HG02678 (cell line): Measurements from ENCODE around the gene MEIS2.
"Not testable (repeated sequence)": the region's sequence is repeated elsewhere in the genome, so short reads cannot be mapped to it uniquely, and the experiment has no call there.

Experiments used
- ATAC-seq: cut with Tn5 transposase; IDR thresholded peaks from one replicate; pipeline ENCODE4 v1.9.1; 2021; ENCODE audit warnings: mild to moderate bottlenecking, moderate library complexity; ENCODE audit not compliant: unreplicated experiment

MEIS2 gene

DNA sequence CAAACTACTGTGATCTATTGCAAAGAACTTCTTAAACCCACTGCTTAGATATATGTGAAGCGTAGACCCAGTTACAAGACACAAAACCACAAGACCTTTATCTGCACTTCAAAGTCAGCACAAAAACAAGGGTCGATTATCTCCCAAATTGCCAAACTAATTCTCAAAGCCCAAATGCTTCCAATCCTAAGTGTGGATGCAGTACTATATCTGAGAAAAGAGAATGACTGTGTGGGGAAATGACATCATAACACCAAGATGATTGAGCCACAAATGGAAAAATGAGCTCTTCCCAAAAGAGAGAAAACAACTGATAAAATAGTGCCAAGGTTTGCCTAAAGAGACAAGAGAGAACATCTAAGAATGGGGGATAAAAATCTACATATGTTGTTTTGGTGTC, 86.2 kb downstream of the MEIS2 start:
- ATAC-seq, result no peak

DNA sequence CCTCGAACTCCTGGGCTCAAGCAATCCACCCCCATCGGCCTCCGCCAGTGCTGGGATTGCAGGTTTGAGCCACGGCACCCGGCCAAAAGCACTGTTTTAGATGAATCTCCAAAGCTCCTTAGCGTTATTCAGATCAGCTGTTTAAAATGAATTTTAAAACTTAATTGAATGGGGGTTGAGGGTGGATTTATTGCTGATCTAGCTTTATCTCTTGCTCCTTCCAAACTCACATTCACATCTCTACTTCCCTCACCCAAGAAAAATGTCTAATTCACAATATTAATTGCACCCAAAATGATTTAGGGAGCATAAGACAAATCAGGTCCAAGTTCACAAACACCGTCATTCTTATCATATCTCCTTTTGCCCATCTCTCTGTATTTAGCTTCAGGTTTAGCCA, 89.8 kb downstream of the MEIS2 start:
- ATAC-seq, result no peak

DNA sequence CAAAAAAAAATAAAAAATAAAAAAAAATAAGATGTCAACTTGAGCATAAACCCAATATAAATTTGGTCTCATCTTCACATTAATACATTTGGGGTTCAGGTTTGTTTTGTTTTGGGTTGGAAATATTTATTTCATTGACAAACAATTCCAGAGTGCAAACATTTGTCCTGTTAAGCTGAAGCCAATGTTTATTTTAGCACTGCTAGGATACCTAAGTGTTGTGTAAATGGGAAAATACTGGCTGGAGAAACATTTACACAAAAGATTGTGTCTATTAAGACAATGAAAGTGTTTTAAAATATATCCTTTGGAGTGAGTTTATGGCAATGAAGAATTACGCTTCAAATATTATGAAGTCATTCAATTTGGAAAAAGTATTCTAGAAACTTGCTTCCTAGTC, 91.1 kb downstream of the MEIS2 start:
- ATAC-seq, result no peak

DNA sequence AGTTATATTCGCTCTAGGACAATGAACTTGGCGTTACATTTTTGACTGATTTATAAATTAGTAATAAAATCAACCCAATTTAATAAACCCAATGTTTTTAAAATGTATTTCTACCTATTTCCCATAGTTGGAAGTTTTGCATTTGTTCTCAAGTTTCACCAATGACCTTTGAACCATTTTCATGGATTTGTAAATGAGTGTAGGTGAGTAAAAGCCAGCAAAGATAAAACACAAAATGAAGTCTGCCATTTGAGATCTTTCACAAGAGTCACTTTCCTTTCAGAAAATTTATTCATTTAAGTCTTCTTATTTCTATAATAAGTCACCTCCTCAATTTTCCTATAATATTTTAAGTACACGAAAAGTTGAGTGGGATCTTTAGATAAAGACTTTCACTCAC, 92.1 kb downstream of the MEIS2 start:
- no peak for ATAC-seq

DNA sequence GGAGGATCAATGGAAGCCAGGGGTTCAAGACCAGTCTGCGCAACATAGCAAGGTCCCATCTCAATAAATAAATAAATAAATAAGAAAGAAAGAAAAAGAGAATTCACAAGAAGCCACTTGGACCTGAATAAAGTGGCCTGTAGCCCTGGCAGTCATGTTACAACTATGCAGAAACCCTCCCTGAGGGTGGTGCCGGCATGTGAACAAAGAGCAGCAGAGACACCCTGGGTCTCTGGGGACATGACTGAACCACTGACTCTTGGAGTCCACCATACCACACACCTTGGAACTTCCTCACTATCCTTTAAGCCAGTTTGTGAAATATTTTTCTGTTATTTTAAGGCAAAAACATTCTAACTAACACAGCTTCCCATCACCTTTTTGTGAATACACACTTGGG, 93.0 kb downstream of the MEIS2 start:
- no peak for ATAC-seq

DNA sequence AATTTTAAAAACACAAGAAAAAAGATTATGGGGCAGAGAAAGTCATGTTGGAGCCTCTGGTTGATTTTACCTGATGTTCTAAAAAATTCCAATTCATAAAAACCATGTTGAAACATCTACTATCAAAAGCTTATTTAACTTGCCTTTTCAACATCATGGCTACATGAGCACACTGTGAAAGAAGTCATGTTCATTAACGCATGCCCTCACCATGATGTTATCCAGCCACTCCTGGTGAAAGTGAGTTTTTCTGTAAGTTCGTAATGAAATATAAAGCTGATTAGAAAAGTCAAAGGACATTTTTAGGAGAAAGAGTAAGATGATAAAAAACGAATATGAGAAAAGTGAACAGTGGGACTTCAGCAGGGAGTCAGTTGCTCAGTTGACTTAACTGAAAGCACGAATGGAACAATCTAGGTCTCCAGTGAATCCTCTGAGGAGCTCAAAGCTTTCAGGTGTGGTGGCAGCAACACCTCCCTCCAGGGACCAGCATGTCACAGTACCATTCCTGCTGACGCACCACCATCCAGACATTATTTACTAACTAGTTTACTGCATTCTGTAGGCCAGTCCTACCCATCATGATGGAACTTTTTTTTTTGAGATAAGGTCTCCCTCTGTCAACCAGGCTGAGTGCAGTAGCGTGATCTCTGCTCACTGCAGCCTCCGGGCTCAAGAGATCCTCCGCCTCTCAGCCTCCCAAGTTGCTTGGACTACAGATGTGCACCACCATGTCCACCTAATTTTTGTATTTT, 95.2 kb downstream of the MEIS2 start:
- ATAC-seq, result no peak

DNA sequence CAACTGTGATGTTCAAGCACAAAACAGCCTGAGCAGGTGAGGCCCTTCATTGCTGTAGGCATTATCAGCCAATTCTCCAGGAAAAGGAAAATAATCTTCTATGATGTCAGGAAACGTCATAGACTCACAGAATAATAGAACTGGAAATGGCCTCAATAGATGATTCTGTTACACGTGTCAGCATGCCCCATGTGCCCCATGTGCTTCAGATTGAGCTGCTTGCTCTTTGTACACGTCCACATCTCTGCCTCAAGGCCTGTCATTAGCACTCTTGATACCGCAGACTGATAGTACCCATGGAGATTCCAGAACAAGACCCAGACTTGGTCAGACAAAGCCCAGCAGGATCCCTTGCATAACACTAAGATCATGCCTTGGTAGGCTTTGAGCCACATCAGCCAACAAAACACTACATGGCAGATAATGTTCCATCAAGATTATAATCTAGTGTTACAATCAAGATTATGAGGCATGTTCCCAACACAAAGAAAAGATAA, 95.9 kb downstream of the MEIS2 start:
- no peak for ATAC-seq

DNA sequence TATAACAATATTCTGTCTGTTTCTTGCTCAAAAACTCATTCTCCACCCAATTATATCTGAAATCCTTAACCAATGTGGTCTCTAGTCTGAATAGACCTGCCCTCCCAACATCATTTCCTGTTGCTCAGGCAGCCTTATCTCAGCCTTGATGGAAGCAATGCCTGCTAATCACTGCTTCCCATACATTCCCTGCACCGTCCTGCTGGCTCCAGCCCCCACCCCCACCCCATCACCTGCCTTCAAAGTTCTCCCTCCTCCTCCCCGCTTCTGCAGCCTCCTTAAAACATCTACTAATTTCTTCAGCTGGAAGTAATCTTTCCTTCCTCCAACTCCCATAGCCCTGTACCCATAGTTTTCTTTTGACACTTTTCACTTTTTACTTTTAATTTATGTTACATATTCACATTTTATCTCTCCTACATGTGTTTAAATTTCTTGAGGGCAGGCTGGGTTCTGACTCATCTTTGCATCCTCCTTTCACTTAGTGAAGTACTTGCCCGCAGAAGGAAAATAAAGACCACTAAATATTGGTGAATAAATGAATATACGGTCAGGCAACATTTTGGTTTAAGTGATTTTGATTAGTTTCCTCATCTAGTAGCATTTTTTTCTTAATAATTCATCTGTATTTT, 98.2 kb downstream of the MEIS2 start:
- ATAC-seq, result no peak

DNA sequence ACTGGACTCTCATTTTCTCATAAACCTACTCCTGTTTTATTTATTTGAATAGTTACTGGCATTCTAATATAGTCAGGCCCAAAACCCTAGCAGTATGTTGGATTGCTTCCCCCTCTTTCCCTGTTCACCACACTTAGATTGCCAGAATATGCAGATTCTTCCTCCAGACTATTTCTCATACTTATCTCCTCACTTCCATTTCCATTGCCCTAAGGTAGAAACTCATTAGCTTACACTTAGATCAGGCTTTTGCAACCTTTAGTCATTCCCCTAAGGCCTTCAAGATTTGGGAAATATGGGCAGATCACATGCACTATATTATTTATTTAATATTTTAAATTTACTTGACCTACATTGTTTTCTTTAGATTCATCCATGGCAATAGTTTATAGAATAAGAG, 98.9 kb downstream of the MEIS2 start:
- ATAC-seq, result no peak

DNA sequence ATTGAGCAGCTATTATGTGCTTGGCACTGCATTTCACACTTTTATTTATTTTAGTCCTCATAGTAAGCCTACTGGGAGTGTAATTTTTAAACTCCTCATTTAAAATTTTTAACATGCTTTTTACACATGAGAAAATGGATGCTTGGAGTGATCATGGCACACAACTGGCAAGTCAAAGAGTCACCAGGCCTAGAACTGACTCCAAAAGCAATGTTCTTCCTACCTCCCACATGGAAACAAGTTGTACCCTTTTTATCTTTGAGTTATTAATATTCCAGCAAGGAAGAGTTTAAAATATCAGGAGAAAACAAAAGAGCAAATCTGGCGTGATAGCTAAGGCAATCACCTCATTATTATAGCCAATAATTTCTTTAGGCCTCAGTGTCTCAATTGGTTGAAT, 100.6 kb downstream of the MEIS2 start:
- no peak for ATAC-seq

DNA sequence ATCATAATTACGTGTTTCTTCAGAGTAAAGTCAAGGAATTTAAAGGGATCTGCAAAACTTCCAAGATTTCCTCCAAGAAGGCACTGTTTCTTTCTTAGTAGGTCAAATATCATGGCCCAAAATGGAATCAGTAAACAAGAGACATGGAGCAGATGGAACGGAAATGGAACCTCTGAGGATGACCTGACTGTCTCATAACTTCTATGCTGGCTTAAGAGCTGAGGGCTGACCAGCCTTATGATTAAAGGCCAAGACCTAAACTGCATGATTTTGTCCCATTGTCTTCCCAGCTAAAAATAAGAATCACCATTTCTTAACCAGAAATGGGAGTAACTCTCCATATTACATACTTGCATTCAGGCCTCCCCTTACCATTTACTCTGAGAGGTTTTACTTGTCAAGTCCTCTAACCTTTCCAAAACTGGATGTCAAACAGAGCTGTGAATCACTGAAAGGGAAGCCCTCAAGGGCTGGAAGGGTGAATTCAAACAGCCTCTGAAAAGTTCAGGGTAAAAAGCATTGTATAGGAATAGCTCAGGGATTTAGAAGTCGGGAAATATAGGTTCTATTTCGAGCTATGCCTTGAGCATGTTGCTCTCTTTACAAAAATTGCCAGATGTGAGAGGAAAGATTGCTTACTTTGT, 103.7 kb downstream of the MEIS2 start:
- ATAC-seq, result no peak

DNA sequence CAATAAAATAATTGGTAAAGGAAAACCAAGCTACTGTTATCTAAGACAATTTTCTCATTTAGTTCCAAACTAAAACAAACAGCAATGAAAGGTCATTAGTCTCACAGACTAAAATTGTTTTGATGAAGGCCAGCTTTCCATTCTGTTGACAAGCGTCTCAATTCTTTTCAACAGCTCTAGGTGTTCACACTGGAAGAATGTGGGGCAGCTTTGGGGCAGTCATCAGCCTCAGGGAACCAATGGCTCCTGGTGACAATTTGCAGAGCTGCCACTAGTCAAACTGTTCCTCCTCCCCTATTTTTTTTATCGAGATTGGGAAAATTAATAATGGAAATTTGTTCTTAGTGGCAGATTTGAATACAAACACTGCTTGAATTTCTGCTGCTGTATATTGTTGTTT, 104.2 kb downstream of the MEIS2 start:
- no peak for ATAC-seq

DNA sequence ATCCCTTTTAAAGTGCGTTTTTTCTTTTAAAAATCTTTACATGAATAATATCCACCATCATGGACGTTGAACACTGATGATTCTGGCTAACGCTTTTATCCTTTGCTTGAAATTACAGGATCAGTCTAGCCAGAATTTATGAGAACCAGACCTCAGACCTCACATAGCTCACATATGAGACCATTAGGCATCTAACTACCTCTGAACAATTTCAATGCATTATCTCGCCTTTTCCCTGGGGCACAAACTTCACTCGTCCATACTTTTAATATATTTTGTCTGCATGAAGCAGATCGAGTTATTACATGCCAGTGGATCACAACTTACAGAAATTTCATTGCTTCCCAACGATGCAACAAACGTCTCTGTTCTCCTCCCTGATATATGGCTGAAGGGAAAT, 105.6 kb downstream of the MEIS2 start:
- ATAC-seq, result no peak

DNA sequence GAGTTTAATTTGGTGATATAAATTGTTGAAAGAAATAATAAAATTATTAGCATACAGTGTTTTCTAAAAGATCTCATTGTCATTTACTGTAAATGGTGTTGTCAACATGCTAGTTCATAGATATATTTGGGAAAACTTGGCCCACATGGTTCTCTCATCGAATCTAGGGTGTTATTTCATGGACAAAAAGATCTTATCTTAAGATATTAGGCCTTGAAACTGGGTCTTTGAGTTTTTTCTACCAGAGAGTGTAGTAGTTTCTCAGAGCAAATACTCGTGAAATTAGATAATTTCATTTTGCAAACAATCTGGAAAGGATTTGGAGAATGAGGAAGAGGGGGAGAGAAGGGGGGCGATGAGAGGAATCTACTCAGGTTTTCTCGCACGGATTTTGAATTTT, 107.9 kb downstream of the MEIS2 start:
- no peak for ATAC-seq

DNA sequence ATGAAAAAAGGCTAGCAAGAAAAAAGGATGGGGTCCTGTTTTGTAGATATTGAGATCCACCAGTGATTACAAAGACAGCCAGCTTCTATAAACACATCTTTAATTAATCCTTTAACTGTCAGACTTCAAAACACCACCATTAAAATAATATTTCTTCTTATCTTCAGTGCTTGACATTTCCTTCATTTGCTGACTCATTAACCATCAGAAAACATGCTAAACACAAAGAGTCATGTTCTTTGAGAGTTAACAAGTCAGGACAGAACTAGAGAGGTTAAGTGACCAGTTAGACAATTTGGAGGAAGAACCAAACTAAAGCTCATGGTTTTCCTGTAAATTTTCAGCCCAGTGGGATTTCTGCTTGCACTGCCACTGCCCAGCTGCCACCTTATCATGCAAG, 111.4 kb downstream of the MEIS2 start:
- no peak for ATAC-seq

DNA sequence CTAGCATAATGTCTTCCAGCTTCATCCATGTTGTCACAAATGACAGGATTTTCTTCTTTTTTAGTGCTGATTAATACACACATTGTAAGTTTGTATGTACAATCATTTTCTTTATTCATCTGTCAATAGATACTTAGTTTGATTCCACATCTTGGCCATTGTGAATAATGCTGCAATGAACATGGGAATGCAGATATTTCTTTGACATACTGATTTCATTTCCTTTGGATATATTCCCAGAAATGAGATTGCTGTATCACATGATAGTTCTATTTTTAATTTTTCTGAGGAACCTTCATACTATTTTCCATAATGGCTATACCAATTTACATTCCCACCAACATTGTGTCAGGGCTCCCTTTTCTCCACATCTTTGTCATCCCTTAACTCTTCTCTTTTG, 117.9 kb downstream of the MEIS2 start:
- ATAC-seq, result no peak

DNA sequence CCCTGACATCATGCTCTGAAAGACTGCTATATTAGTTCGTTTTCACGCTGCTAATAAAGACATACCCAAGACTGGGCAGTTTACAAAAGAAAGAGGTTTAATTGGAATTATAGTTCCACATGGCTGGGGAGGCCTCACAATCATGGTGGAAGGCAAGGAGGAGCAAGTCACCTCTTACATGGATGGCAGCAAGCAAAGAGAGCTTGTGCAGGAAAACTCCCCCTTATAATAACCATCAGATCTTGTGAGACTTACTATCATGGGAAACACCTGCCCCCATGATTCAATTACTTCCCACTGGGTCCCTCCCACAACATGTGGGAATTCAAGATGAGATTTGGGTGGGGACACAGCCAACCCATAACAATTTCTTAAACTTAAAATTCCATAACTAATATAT, 120.1 kb downstream of the MEIS2 start:
- ATAC-seq, result not testable (repeated sequence)

DNA sequence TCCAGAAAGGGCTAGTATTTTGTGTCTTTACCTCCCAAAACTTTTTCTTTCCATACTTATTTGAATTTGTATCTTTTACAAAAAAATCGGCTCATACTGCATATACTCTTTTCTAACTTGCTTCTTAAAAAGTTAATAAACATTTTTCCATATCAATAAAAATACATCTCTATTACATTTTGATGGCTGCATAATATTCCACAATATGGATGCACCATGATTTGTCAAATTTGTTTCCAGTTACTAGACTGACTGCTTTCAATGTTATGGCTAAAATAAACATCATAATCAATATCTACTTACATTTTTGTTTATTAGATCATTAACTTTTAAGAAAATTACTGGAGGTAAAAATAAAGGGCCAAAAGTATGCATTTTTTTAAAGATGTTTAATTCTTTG, 121.7 kb downstream of the MEIS2 start:
- ATAC-seq, result no peak

DNA sequence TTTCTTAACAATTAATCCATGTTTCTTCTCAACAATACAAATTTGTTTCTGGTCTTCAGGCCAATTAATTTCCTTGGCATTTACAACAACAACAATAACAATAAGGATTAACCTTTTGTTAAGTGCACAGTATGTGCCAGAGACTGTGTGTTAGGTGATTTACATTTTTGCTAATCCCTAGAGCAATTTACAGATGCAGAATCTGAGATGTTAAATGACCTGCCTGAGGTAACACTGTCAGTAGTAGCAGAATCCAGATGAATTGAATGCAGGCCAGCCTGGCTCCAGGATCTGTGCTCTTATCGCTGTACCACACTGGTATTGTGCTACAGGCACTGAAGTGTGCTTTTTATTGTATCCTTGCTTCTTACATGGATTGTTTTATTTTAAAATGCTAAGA, 122.2 kb downstream of the MEIS2 start:
- ATAC-seq, result no peak

DNA sequence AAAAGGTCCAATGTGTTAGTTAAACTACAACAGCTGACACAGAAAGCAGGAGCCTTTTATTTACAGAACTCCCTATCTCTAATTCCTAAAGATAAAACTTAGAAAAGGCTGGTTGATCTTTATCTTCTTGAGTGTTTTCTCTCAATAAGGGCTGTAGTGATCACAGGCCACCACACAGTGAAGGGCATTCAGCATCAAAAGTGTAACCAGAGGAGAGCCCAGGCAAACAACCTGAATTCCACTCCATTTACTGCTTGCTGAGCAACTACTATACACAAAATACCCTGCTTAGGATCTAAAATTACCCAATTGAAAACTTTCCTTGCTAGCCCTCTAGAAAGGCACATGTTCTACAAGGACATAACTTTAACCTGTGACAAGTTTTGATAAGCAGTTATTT, 122.7 kb downstream of the MEIS2 start:
- ATAC-seq, result no peak

DNA sequence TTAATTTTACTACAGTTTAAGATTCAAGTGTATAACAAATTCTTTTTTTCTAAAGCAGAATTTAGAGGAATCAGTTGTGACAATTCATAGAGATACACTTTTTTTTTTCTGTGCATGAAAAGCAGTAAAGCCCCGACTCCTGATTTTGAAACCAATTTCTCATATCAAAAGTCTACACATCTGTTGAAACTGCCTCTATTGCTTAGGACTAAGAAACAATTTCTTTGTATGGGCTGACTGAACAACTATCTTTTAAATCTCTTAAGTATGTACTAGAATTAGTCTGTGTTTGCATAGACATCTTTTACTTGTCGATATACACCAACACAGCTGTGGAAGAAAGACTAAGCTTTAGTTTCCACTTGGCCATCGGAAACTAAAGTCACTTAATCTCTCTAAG, 127.6 kb downstream of the MEIS2 start:
- no peak for ATAC-seq

DNA sequence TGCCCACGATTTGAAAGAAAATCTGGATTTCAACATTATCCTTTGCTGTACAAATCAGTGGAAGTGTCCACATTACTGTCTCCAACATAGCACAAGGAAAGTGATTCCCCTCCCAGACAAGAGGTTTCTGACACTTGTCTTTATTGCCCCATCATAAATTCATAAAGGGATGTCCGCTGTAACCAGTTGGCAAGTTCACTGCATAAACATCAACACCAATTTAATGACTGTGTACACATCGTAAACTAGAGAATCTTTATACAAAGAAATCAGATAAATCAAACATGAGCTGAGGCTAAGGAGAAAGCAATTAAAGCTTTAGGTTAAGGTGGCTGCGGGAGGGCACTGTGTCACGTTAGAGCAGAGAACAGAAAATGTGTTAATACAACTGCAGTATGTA, 129.8 kb downstream of the MEIS2 start:
- ATAC-seq, result no peak
